CD14-positive monocyte (primary cell): ENCODE data around the gene IGFBP2. TPM values are rescaled to one million over a fixed set of nuclear protein-coding genes. Genes with fewer than 3 reads are reported as not detected.
A peak's percentile ranks its signal among the peaks of the same experiment; 100 is the strongest.

Experiments used
- DNase-seq, 3 donors: peaks; one replicate each; pipeline ENCODE4 v3.0.0-alpha.2; 2011 to 2022
- H2AFZ ChIP-seq: 2 replicates; pipeline ENCODE4 v1.6.0; 2012; ENCODE audit warnings: mild to moderate bottlenecking, low read depth, low read length, inconsistent platforms; ENCODE audit not compliant: insufficient read depth, poor library complexity, severe bottlenecking
- H3K27ac ChIP-seq, 2 donors: 1 replicate in 1 of 2; 2 replicates in 1 of 2; pipeline ENCODE4 v1.5.1; 2012 to 2013; ENCODE audit warnings: low read length in 2 of 2, control low read depth in 1 of 2, inconsistent platforms in 1 of 2, low read depth in 1 of 2, mild to moderate bottlenecking in 1 of 2
- H3K27me3 ChIP-seq, 2 donors: one replicate each; pipeline versions ENCODE4 v1.6.0 to v1.6.1; 2011 to 2013; ENCODE audit warnings: low read length in 2 of 2; ENCODE audit not compliant: control insufficient read depth in 2 of 2, insufficient read depth in 2 of 2
- H3K36me3 ChIP-seq, 2 donors: replicated peaks in 1 of 2; 1 replicate in 1 of 2; 2 replicates in 1 of 2; pipeline versions ENCODE4 v1.5.1 to v1.6.1; 2012 to 2013; ENCODE audit warnings: low read length in 2 of 2, control low read depth in 1 of 2, inconsistent platforms in 1 of 2, mild to moderate bottlenecking in 1 of 2; ENCODE audit not compliant: insufficient read depth in 2 of 2, control insufficient read depth in 1 of 2
- H3K4me1 ChIP-seq, 2 donors: 1 replicate in 1 of 2; 2 replicates in 1 of 2; pipeline versions ENCODE4 v1.5.1 to v1.6.1; 2012 to 2013; ENCODE audit warnings: low read length in 2 of 2, control low read depth in 1 of 2, inconsistent platforms in 1 of 2, mild to moderate bottlenecking in 1 of 2, moderate library complexity in 1 of 2; ENCODE audit not compliant: insufficient read depth in 2 of 2, control insufficient read depth in 1 of 2
- H3K4me2 ChIP-seq: replicated peaks from 2 replicates; pipeline ENCODE3; 2012; ENCODE audit warnings: low read length, moderate library complexity, mild to moderate bottlenecking; ENCODE audit not compliant: poor library complexity, severe bottlenecking; ENCODE audit errors: extremely low read depth
- H3K4me3 ChIP-seq, 3 experiments: fragments of 200-600 bp in 1 of 3; sonication (generic) in 1 of 3; replicated peaks in 1 of 3; 1 replicate in 2 of 3; 2 replicates in 1 of 3; pipeline ENCODE4 v1.5.1; 2011 to 2013; ENCODE audit warnings: low read length in 3 of 3, mild to moderate bottlenecking in 3 of 3, control low read depth in 2 of 3, low read depth in 2 of 3, inconsistent platforms in 1 of 3, moderate library complexity in 1 of 3
- H3K79me2 ChIP-seq: 2 replicates; pipeline ENCODE4 v1.6.0; 2012; ENCODE audit warnings: mild to moderate bottlenecking, control low read depth, inconsistent platforms, low read length, moderate library complexity; ENCODE audit not compliant: insufficient read depth
- H3K9ac ChIP-seq: 2 replicates; pipeline ENCODE4 v1.6.0; 2017; ENCODE audit warnings: low read length, mild to moderate bottlenecking; ENCODE audit not compliant: insufficient read depth, poor library complexity, severe bottlenecking
- H3K9me3 ChIP-seq, 2 donors: replicated peaks in 1 of 2; 1 replicate in 1 of 2; 2 replicates in 1 of 2; pipeline versions ENCODE4 v1.5.1 to v1.6.1; 2012 to 2013; ENCODE audit warnings: low read length in 2 of 2, control low read depth in 1 of 2; ENCODE audit not compliant: control insufficient read depth in 1 of 2, insufficient read depth in 1 of 2
- H4K20me1 ChIP-seq: 2 replicates; pipeline ENCODE4 v1.6.0; 2012; ENCODE audit warnings: mild to moderate bottlenecking, low read length, control low read depth, moderate library complexity; ENCODE audit not compliant: insufficient read depth
- H3K27ac Mint-ChIP-seq, 7 donors: one replicate each; pipeline ENCODE4 v1.8.0; 2020; ENCODE audit warnings: mild to moderate bottlenecking in 7 of 7, mixed read lengths in 7 of 7, moderate library complexity in 6 of 7, inconsistent platforms in 2 of 7
- H3K27me3 Mint-ChIP-seq, 3 donors: one replicate each; pipeline ENCODE4 v1.8.0; 2021 to 2022; ENCODE audit warnings: low read depth in 3 of 3, mild to moderate bottlenecking in 3 of 3, mixed read lengths in 3 of 3, moderate library complexity in 3 of 3, inconsistent platforms in 1 of 3
- H3K36me3 Mint-ChIP-seq, 2 donors: one replicate each; pipeline ENCODE4 v1.8.0; 2020; ENCODE audit warnings: mixed read lengths in 2 of 2, inconsistent platforms in 1 of 2, mild to moderate bottlenecking in 1 of 2
- H3K4me1 Mint-ChIP-seq: one replicate; pipeline ENCODE4 v1.8.0; 2020; ENCODE audit warnings: mild to moderate bottlenecking, mixed read lengths
- H3K4me3 Mint-ChIP-seq, 2 donors: one replicate each; pipeline ENCODE4 v1.8.0; 2020; ENCODE audit warnings: mild to moderate bottlenecking in 2 of 2, mixed read lengths in 2 of 2, moderate library complexity in 1 of 2
- H3K9me3 Mint-ChIP-seq, 7 donors: one replicate each; pipeline ENCODE4 v1.8.0; 2020 to 2022; ENCODE audit warnings: mixed read lengths in 7 of 7, mild to moderate bottlenecking in 6 of 7, moderate library complexity in 6 of 7, inconsistent platforms in 2 of 7
- WGBS: methylation state at CpG from one replicate; pipeline ENCODE4 v1.1.5; 2013; ENCODE audit warnings: missing lambda C conversion rate; ENCODE audit not compliant: insufficient coverage; 5-methylcytosine and 5-hydroxymethylcytosine counted together
- intact Hi-C, 2 donors: fragments of 100-400 bp; cut with micrococcal nuclease; formaldehyde crosslinking; loops; one replicate each; pipeline versions ENCODE4 v1.15.0 to v1.15.1; 2023
- polyA plus RNA-seq, 3 donors: library from polyadenylated mRNA; depleted of rRNA in 1 of 3; unstranded in 2 of 3; stranded (reverse) in 1 of 3; fragments of 300-500 nt in 2 of 3; fragments of >200 nt in 1 of 3; fragmentation: Illumina TruSeq in 2 of 3; gene quantifications; 1 replicate in 2 of 3; 2 replicates in 1 of 3; pipeline ENCODE4 v1.2.3, GENCODE V29; 2012 to 2021
- TF ChIP-seq, protein P1 (sequence below): fragments of 200-600 bp; IDR thresholded peaks from one replicate; pipeline ENCODE4 v1.8.0; 2022; ENCODE audit warnings: antibody characterized with exemption, mild to moderate bottlenecking

The IGFBP2 gene
- polyA plus RNA-seq, 3 donors = 1.6 TPM; not detected in 2

DNA sequence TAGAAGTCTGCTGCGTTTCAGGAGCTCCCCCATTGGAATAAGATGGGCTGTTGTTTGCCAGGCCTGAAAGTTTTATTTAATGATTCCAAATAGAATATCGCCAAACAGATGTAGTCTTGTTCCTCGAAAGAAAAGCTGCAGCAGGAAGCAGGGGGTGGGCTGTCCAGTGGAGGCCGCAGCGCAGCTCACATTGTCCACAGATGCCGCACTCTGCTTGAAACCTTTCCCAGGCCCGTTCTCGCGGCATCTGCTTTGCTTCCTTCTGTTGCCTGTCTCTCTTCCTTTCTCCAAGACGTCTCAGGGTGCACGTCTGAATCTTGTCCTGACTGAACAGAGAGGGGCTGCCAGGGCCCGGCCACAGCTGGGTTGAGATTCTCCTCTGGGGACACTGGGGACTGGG, 12.4 kb upstream of the IGFBP2 start:
- H3K4me1 Mint-ChIP-seq = peaks cover 21% of the 10 kb centered on the region
- Histone ChIP-seq H3K79me2 (no peaks in the 10 kb centered on the region), H3K36me3 (no peaks in the 10 kb centered on the region), H3K9me3 (no peaks in the 10 kb centered on the region), H4K20me1 (no peaks in the 10 kb centered on the region), H3K27me3 (no peaks in the 10 kb centered on the region), H2AFZ (no peak overlapping the region), H3K27ac (no peak overlapping the region), H3K4me1 (peaks cover 10 to 13% of the 10 kb centered on the region in 2 donors), H3K4me2 (no peak overlapping the region), H3K9ac (no peak overlapping the region), H3K4me3 (no peak overlapping the region)
- no peaks in the 10 kb centered on the region for H3K36me3 Mint-ChIP-seq
- peaks cover 0 to 9% (median 3%) of the 10 kb centered on the region in 7 donors for H3K9me3 Mint-ChIP-seq
- WGBS = 79% methylated on average over 10 of the region's 12 CpGs
- DNase-seq = no peak
- H3K27ac Mint-ChIP-seq = no peak overlapping the region
- no peak overlapping the region for H3K4me3 Mint-ChIP-seq
- H3K27me3 Mint-ChIP-seq = peaks cover 0 to 8% (median 4%) of the 10 kb centered on the region in 3 donors
- TF ChIP-seq, protein P1, sequence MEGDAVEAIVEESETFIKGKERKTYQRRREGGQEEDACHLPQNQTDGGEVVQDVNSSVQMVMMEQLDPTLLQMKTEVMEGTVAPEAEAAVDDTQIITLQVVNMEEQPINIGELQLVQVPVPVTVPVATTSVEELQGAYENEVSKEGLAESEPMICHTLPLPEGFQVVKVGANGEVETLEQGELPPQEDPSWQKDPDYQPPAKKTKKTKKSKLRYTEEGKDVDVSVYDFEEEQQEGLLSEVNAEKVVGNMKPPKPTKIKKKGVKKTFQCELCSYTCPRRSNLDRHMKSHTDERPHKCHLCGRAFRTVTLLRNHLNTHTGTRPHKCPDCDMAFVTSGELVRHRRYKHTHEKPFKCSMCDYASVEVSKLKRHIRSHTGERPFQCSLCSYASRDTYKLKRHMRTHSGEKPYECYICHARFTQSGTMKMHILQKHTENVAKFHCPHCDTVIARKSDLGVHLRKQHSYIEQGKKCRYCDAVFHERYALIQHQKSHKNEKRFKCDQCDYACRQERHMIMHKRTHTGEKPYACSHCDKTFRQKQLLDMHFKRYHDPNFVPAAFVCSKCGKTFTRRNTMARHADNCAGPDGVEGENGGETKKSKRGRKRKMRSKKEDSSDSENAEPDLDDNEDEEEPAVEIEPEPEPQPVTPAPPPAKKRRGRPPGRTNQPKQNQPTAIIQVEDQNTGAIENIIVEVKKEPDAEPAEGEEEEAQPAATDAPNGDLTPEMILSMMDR = no peak
- intact Hi-C loops = no loop called here

DNA sequence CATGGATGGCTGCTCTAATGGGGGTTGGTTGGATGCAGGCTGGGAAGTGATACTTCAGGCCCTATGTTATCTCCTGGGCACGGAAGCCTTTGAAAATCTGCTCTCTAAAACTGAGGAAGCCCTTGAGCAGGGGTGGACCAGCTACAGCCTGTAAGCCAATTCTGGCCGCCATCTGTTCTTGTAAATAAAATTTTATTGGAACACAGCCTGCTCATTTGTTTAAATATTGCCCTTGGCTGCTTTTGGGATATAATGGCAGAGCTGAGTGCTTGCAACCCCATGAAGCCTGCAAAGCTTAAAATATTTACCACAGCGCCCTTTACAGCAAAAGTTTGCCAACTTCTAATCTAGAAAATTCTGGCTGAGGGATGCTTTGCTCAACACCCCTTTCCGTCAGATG, 11.9 kb upstream of the IGFBP2 start:
- H3K4me1 ChIP-seq = peaks cover 10 to 13% of the 10 kb centered on the region in 2 donors

More for the DNA sequence above, 11.9 kb upstream of the IGFBP2 start:
- peaks cover 21% of the 10 kb centered on the region for H3K4me1 Mint-ChIP-seq
- Histone ChIP-seq H3K4me3 (no peak overlapping the region), H3K36me3 (no peaks in the 10 kb centered on the region), H4K20me1 (no peaks in the 10 kb centered on the region), H3K27ac (no peak overlapping the region), H3K79me2 (no peaks in the 10 kb centered on the region), H3K4me2 (no peak overlapping the region), H3K9me3 (no peaks in the 10 kb centered on the region), H2AFZ (no peak overlapping the region), H3K27me3 (no peaks in the 10 kb centered on the region), H3K9ac (no peak overlapping the region)
- WGBS = 69% methylated on average over 2 of the region's 4 CpGs
- H3K27ac Mint-ChIP-seq = no peak overlapping the region
- peaks cover 0 to 8% (median 4%) of the 10 kb centered on the region in 3 donors for H3K27me3 Mint-ChIP-seq
- DNase-seq = no peak
- no peaks in the 10 kb centered on the region for H3K36me3 Mint-ChIP-seq
- H3K4me3 Mint-ChIP-seq = peak overlapping the region in 1 of 2 donors; percentile 42
- TF ChIP-seq, protein P1 = no peak
- intact Hi-C loops = no loop called here
- H3K9me3 Mint-ChIP-seq = peaks cover 0 to 9% (median 3%) of the 10 kb centered on the region in 7 donors
